ENCODE results near the gene AGBL1.

The AGBL1 gene

DNA sequence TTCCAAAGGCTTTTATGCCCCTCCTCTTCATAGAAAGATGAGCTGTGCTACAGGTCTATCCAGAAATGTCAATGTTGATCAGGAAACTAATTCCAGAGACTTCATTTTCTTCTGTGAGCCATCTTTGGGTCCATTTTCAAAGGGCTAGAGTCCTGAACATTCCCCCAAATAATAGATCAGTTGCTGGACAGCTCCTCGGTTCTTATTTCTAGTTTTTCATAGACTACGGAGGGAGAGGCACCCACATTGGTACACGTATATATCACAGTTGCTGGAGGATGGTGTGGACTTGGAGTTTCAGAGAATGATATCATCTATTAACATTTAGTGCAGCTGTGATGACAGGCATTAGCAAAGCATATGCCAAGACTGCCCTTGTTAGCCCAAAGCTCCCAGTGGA is 59.1 kb downstream of the AGBL1 start:
- H3K4me3 ChIP-seq (ENCODE audit: low read depth, low read length): no peak overlapping the region
- ChIA-PET CTCF (interaction anchor here (1.1 kb wide), 1 partner anchor 9 kb away, joined by 3 read pairs; no protein-coding TSS in a partner anchor), POLR2A (no interaction called here)
- peak; percentile 53; the same call in 1 of the 2 replicates for TF ChIP-seq REST (tag by site-specific recombination; IDR thresholded peaks at IDR 0.05)
- no peak for TF ChIP-seq ZNF138 (tag by site-specific recombination; IDR thresholded peaks at IDR 0.05; ENCODE audit: borderline replicate concordance)
- no peaks in the 10 kb centered on the region for H3K36me3 ChIP-seq (ENCODE audit: control insufficient read depth in 2 of 2, insufficient read depth in 1 of 2, low read length in 2 of 2)
- H3K27ac ChIP-seq (ENCODE audit: extremely low read depth, low read depth, low read length): no peak overlapping the region
- H3K4me1 ChIP-seq (ENCODE audit: control insufficient read depth, insufficient read depth, low read length): no peaks in the 10 kb centered on the region
- H3K9me3 ChIP-seq (ENCODE audit: control insufficient read depth, insufficient read depth, low read depth, low read length): no peaks in the 10 kb centered on the region

DNA sequence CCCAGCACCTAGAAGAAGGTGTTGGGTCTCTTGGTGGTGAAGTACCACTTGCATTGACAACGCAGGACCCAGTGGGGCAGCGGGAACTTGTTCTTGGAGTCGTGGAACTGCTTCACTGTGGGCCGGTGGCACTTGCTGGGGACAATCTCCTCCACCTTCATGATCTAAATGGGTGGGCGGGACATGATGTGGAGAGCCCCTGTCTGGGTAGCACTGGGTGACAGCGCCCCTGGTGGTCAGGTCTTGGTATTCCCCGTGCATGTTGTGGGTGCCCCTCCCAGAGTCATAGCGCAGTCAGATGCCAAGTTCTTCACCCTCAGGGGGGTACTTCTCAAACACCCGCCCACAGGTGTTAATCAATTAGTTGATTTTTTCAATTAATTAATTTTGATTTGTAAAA is 60.2 kb downstream of the AGBL1 start:
- ChIA-PET POLR2A (no interaction called here), CTCF (no interaction called here)
- no peaks in the 10 kb centered on the region for H3K36me3 ChIP-seq (ENCODE audit: control insufficient read depth in 2 of 2, insufficient read depth in 1 of 2, low read length in 2 of 2)
- H3K4me1 ChIP-seq (ENCODE audit: control insufficient read depth, insufficient read depth, low read length): no peaks in the 10 kb centered on the region
- H3K4me3 ChIP-seq (ENCODE audit: low read depth, low read length): no peak overlapping the region
- TF ChIP-seq PATZ1 (tag by site-specific recombination; IDR thresholded peaks at IDR 0.05) (no peak), ZFHX2 (tag by site-specific recombination; conservative IDR thresholded peaks at IDR 0.05) (0 out of 2 replicates have a peak, but pooled peaks have one; percentile 18), CTCF (tag by site-specific recombination; IDR thresholded peaks at IDR 0.05) (0 out of 2 replicates have a peak, but pooled peaks have one; percentile 23)
- TF ChIP-seq, protein P1, sequence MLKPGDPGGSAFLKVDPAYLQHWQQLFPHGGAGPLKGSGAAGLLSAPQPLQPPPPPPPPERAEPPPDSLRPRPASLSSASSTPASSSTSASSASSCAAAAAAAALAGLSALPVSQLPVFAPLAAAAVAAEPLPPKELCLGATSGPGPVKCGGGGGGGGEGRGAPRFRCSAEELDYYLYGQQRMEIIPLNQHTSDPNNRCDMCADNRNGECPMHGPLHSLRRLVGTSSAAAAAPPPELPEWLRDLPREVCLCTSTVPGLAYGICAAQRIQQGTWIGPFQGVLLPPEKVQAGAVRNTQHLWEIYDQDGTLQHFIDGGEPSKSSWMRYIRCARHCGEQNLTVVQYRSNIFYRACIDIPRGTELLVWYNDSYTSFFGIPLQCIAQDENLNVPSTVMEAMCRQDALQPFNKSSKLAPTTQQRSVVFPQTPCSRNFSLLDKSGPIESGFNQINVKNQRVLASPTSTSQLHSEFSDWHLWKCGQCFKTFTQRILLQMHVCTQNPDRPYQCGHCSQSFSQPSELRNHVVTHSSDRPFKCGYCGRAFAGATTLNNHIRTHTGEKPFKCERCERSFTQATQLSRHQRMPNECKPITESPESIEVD (tag by site-specific recombination; IDR thresholded peaks at IDR 0.05): no peak
- no peak overlapping the region for H3K27ac ChIP-seq (ENCODE audit: extremely low read depth, low read depth, low read length)
- no peaks in the 10 kb centered on the region for H3K9me3 ChIP-seq (ENCODE audit: control insufficient read depth, insufficient read depth, low read depth, low read length)

DNA sequence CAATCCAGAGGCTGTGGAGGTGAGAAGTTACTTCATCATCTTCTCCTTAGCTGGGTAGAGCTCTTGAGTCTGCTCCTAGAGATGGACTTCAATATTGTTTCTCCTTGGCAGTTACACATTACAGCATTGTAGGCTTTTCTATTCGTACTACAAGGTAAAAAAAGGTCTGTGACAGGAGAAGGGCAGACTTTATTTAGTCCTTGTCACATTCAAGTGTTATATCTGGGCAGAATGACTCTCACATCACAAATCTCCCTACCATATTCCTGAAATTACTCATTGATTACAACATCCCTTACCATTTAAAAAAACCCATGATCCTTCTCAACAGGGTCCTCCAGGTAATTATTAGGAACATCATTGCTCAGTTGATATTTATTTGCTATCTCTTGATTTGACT is 75.0 kb downstream of the AGBL1 start:
- Histone ChIP-seq H3K4me3 (ENCODE audit: low read depth, low read length) (no peak overlapping the region), H3K4me1 (ENCODE audit: control insufficient read depth, insufficient read depth, low read length) (no peaks in the 10 kb centered on the region), H3K9me3 (ENCODE audit: control insufficient read depth, insufficient read depth, low read depth, low read length) (no peaks in the 10 kb centered on the region), H3K27ac (ENCODE audit: extremely low read depth, low read depth, low read length) (no peak overlapping the region), H3K36me3 (ENCODE audit: control insufficient read depth in 2 of 2, insufficient read depth in 1 of 2, low read length in 2 of 2) (no peaks in the 10 kb centered on the region)
- TF ChIP-seq HOXA7 (CRISPR knock-in tag; IDR thresholded peaks at IDR 0.05; ENCODE audit: borderline replicate concordance) (no peak), OVOL3 (tag by site-specific recombination; IDR thresholded peaks at IDR 0.05) (no peak), ZSCAN30 (tag by site-specific recombination; IDR thresholded peaks at IDR 0.05) (no peak), MYNN (tag by site-specific recombination; IDR thresholded peaks at IDR 0.05; ENCODE audit: borderline replicate concordance) (no peak), BCL11A (tag by site-specific recombination; IDR thresholded peaks at IDR 0.05; ENCODE audit: low read depth) (no peak), ZNF510 (tag by site-specific recombination; IDR thresholded peaks at IDR 0.05; ENCODE audit: insufficient replicate concordance) (no peak), ZNF571 (tag by site-specific recombination; IDR thresholded peaks at IDR 0.05) (no peak), ATF2 (tag by site-specific recombination; IDR thresholded peaks at IDR 0.05; ENCODE audit: low read depth) (no peak), MZF1 (tag by site-specific recombination; IDR thresholded peaks at IDR 0.05; ENCODE audit: borderline replicate concordance) (no peak), ZBTB21 (tag by site-specific recombination; IDR thresholded peaks at IDR 0.05) (no peak), ZNF48 (tag by site-specific recombination; IDR thresholded peaks at IDR 0.05) (no peak), ZNF155 (tag by site-specific recombination; IDR thresholded peaks at IDR 0.05) (no peak), ZNF624 (tag by site-specific recombination; IDR thresholded peaks at IDR 0.05) (no peak), ZNF791 (tag by site-specific recombination; IDR thresholded peaks at IDR 0.05) (no peak), GLIS2 (tag by site-specific recombination; IDR thresholded peaks at IDR 0.05) (no peak), ZNF544 (tag by site-specific recombination; IDR thresholded peaks at IDR 0.05) (no peak)
- POLR2A ChIA-PET: no interaction called here
- CTCF ChIA-PET: interaction anchor here (1.1 kb wide), 2 partner anchors 9 to 296 kb away, joined by 3 read pairs; no protein-coding TSS in a partner anchor
